Kidney epithelial cell (primary cell): ENCODE results near the gene TLR6. TPM values are rescaled to one million over a fixed set of nuclear protein-coding genes. Genes with fewer than 3 reads are reported as not detected.

ENCODE experiments used
- DNase-seq: peaks from one replicate; pipeline ENCODE4 v3.0.0-alpha.2; 2010; ENCODE audit warnings: low read depth
- H3K27me3 ChIP-seq: 2 replicates; pipeline ENCODE4 v1.6.0; 2011; ENCODE audit warnings: low read length; ENCODE audit not compliant: control insufficient read depth, insufficient read depth
- H3K36me3 ChIP-seq: 2 replicates; pipeline ENCODE4 v1.5.1; 2011; ENCODE audit warnings: low read length; ENCODE audit not compliant: control insufficient read depth, insufficient read depth
- H3K4me3 ChIP-seq: 2 replicates; pipeline ENCODE4 v1.5.1; 2011; ENCODE audit warnings: low read depth, mild to moderate bottlenecking, control low read depth, low read length
- total RNA-seq: library from RNA; depleted of rRNA; stranded (reverse); fragments of >200 nt; gene quantifications from 2 replicates; pipeline ENCODE4 v1.2.3, GENCODE V29; 2015
- TF ChIP-seq, protein P1 (sequence below): IDR thresholded peaks from 2 replicates; pipeline ENCODE4 v1.5.1; 2011; ENCODE audit warnings: mild to moderate bottlenecking, moderate library complexity, low read length, control low read depth, inconsistent platforms; ENCODE audit not compliant: insufficient read depth, poor library complexity, severe bottlenecking

Gene TLR6
- total RNA-seq, 1 donor from 2014 or later, result 1.3 TPM

- TF ChIP-seq, protein P1, sequence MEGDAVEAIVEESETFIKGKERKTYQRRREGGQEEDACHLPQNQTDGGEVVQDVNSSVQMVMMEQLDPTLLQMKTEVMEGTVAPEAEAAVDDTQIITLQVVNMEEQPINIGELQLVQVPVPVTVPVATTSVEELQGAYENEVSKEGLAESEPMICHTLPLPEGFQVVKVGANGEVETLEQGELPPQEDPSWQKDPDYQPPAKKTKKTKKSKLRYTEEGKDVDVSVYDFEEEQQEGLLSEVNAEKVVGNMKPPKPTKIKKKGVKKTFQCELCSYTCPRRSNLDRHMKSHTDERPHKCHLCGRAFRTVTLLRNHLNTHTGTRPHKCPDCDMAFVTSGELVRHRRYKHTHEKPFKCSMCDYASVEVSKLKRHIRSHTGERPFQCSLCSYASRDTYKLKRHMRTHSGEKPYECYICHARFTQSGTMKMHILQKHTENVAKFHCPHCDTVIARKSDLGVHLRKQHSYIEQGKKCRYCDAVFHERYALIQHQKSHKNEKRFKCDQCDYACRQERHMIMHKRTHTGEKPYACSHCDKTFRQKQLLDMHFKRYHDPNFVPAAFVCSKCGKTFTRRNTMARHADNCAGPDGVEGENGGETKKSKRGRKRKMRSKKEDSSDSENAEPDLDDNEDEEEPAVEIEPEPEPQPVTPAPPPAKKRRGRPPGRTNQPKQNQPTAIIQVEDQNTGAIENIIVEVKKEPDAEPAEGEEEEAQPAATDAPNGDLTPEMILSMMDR, result no peak
- no peak overlapping the region for H3K4me3 ChIP-seq
- no peaks in the 10 kb centered on the region for H3K27me3 ChIP-seq
- no peaks in the 10 kb centered on the region for H3K36me3 ChIP-seq
- no peak for DNase-seq
Observed at GRCh38 chr4:38823766-38824165, 32.9 kb downstream of the TLR6 start.

DNA sequence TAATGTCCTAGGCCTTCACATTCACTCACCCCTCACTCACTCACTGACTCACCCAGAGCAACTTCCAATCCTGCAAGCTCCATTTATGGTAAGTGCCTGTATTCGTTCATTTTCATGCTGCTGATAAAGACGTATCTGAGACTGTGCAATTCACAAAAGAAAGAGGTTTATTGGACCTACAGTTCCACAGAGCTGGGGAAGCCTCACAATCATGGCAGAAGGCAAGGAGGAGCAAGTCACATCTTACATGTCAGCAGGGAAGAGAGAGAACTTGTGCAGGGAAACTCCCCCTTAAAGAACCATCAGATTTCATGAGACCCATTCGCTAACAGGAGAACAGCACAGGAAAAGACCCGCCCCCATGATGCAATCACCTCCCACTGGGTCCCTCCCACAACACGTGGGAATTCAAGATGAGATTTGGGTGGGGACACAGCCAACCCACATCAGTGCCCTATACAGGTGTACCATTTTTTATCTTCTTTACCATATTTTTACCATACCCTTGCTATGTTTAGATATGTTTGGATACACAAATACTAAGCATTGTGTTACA, 33.8 kb downstream of the TLR6 start:
- DNase-seq, result no peak
- H3K36me3 ChIP-seq, result no peaks in the 10 kb centered on the region
- TF ChIP-seq, protein P1, result no peak

DNA sequence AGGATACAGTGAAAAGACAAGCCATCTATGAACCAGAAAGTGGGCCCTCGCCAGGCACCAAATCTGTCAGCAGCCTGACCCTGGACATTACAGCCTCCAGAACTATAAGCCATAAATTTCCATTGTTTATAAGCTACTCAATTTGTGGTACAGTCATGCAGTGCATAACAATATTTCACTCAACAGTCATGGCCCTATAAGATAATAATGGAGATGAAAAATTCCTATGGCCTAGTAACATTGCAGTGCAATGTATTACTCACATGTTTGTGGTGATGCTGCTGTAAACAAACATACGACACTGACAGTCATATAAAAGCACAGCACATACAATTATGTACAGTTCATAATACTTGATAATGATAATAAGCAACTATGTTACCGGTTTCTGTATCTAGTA, 34.9 kb downstream of the TLR6 start:
- H3K27me3 ChIP-seq, result no peaks in the 10 kb centered on the region
- DNase-seq, result no peak
- no peaks in the 10 kb centered on the region for H3K36me3 ChIP-seq
- TF ChIP-seq, protein P1, result no peak
- no peak overlapping the region for H3K4me3 ChIP-seq

More for the DNA sequence above, 33.8 kb downstream of the TLR6 start:
- Histone ChIP-seq H3K27me3 (no peaks in the 10 kb centered on the region), H3K4me3 (no peak overlapping the region)

GRCh38 chr4:38820329-38821061, 36.1 kb downstream of the TLR6 start:
- Histone ChIP-seq H3K27me3 (no peaks in the 10 kb centered on the region), H3K4me3 (no peak overlapping the region), H3K36me3 (no peaks in the 10 kb centered on the region)
- TF ChIP-seq, protein P1, result no peak
- DNase-seq, result no peak

GRCh38 chr4:38819569-38819968, 37.0 kb downstream of the TLR6 start:
- no peak for DNase-seq
- H3K4me3 ChIP-seq, result no peak overlapping the region
- no peaks in the 10 kb centered on the region for H3K27me3 ChIP-seq
- no peaks in the 10 kb centered on the region for H3K36me3 ChIP-seq
- TF ChIP-seq, protein P1, result no peak
